Measurements from ENCODE around the gene DPEP1.

- TF ChIP-seq CTCF (IDR thresholded peaks at IDR 0.05) (no peak), EZH2 (IDR thresholded peaks at IDR 0.05) (no peak)
Observed at GRCh38 chr16:89636663-89637062, 23.2 kb downstream of the DPEP1 start.
